ENCODE results near the gene FGFR4.

- no peak for TF ChIP-seq POLR2AphosphoS5 (IDR thresholded peaks at IDR 0.05; ENCODE audit: low read depth, low read length)
- no peak for TF ChIP-seq POLR2A (IDR thresholded peaks at IDR 0.05; ENCODE audit: low read depth, low read length)
- no peak for TF ChIP-seq TAF1 (IDR thresholded peaks at IDR 0.05; ENCODE audit: low read depth, low read length)
- TF ChIP-seq SPI1 (IDR thresholded peaks at IDR 0.05; ENCODE audit: low read depth, low read length): no peak
Observed at GRCh38 chr5:177098120-177098469, 11.4 kb downstream of the FGFR4 start.
